ENCODE data around the gene ERI2. TPM values are rescaled to one million over a fixed set of nuclear protein-coding genes. Genes with fewer than 3 reads are reported as not detected.

ERI2 gene
- total and polyA plus RNA-seq, 2 of the 13 experiments (the other 11 are each of a cell fraction or from before 2014, with no cell fraction given), result 17.4 to 41.3 TPM

DNA sequence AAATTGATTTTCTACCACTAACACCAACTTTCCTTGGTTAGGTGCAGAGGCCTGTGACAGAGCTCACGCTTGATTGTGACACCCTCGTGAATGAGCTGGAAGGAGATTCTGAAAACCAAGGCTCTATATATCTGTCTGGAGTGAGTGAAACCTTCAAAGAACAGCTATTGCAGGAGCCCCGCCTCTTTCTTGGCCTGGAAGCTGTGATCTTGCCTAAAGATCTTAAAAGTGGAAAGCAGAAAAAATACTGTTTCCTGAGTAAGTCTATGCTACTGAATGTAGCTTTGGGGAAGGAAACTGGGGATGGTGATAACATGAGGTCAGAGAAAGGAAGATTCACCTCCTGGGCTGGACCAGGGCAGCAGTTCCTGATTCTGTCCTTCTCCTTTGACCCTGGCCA, 38.3 kb upstream of the ERI2 start (continued):
- TF ChIP-seq, protein P1, sequence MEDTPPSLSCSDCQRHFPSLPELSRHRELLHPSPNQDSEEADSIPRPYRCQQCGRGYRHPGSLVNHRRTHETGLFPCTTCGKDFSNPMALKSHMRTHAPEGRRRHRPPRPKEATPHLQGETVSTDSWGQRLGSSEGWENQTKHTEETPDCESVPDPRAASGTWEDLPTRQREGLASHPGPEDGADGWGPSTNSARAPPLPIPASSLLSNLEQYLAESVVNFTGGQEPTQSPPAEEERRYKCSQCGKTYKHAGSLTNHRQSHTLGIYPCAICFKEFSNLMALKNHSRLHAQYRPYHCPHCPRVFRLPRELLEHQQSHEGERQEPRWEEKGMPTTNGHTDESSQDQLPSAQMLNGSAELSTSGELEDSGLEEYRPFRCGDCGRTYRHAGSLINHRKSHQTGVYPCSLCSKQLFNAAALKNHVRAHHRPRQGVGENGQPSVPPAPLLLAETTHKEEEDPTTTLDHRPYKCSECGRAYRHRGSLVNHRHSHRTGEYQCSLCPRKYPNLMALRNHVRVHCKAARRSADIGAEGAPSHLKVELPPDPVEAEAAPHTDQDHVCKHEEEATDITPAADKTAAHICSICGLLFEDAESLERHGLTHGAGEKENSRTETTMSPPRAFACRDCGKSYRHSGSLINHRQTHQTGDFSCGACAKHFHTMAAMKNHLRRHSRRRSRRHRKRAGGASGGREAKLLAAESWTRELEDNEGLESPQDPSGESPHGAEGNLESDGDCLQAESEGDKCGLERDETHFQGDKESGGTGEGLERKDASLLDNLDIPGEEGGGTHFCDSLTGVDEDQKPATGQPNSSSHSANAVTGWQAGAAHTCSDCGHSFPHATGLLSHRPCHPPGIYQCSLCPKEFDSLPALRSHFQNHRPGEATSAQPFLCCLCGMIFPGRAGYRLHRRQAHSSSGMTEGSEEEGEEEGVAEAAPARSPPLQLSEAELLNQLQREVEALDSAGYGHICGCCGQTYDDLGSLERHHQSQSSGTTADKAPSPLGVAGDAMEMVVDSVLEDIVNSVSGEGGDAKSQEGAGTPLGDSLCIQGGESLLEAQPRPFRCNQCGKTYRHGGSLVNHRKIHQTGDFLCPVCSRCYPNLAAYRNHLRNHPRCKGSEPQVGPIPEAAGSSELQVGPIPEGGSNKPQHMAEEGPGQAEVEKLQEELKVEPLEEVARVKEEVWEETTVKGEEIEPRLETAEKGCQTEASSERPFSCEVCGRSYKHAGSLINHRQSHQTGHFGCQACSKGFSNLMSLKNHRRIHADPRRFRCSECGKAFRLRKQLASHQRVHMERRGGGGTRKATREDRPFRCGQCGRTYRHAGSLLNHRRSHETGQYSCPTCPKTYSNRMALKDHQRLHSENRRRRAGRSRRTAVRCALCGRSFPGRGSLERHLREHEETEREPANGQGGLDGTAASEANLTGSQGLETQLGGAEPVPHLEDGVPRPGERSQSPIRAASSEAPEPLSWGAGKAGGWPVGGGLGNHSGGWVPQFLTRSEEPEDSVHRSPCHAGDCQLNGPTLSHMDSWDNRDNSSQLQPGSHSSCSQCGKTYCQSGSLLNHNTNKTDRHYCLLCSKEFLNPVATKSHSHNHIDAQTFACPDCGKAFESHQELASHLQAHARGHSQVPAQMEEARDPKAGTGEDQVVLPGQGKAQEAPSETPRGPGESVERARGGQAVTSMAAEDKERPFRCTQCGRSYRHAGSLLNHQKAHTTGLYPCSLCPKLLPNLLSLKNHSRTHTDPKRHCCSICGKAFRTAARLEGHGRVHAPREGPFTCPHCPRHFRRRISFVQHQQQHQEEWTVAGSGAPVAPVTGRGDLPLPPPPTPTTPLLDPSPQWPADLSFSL (CRISPR knock-in tag; IDR thresholded peaks at IDR 0.05), result no peak

DNA sequence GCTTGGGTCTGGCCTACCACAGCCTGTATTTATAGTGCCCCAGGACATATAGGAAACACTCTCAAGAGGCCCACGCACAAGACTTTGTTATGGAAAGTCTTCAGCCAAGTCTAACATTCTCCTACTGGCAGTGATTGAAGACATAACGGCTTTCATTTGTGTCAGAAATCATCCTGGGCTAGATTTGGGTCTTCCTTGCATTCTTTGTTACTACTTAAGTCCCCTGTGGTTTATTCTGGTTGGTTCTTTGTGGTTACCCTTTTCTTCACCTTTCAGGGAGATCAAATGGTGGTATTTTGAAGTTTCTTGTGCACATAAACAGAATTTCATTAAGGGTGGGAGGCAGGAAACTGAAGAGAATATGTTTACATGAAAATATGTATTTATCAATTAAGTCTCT, 37.8 kb upstream of the ERI2 start:
- BruUV-seq (replicated peaks), result no TSS peak
- no peak for DNase-seq (ENCODE audit: low spot score)
- ChIA-PET CTCF (ENCODE audit: low intra/inter-chr PET ratio, low total read pairs) (no interaction called here), POLR2A (no interaction called here)
- no peak overlapping the region for H3K27ac ChIP-seq (ENCODE audit: extremely low read length, insufficient read depth, low read length)
- ATAC-seq, result no peak
- no peaks in the 10 kb centered on the region for H3K79me2 ChIP-seq (ENCODE audit: insufficient read depth, low read length)
- intact Hi-C loops (cut with micrococcal nuclease; ENCODE audit: unreplicated experiment) (no loop called here), in situ Hi-C loops (cut with HindIII; ENCODE audit: extremely low pct_ligation_motif_present, low pct_unique_long_range_greater_than_20kb) (no loop called here)
- peaks cover 14 to 44% of the 10 kb centered on the region in 2 experiments for H3K36me3 ChIP-seq (replicated peaks in 1 of 2; ENCODE audit: control insufficient read depth in 1 of 2, insufficient read depth in 2 of 2, low read length in 2 of 2)
- no peak overlapping the region for H2AFZ ChIP-seq (ENCODE audit: low read length)
- H3K4me3 ChIP-seq (replicated peaks in 1 of 3; ENCODE audit: insufficient read depth in 1 of 3, low read depth in 2 of 3, low read length in 3 of 3), result no peak overlapping the region
- H3K27me3 ChIP-seq (ENCODE audit: control insufficient read depth in 1 of 2, insufficient read depth in 2 of 2, low read length in 2 of 2), result no peaks in the 10 kb centered on the region
- H3K9ac ChIP-seq (ENCODE audit: insufficient read depth, low read depth, low read length), result no peak overlapping the region
- H4K20me1 ChIP-seq (ENCODE audit: insufficient read depth, low read length), result no peaks in the 10 kb centered on the region
- WGBS (ENCODE audit: low lambda C conversion rate), result 97% methylated on average over 2 of the region's 2 CpGs
- H3K9me3 ChIP-seq (ENCODE audit: low read length), result no peaks in the 10 kb centered on the region
- no peak overlapping the region for H3K4me2 ChIP-seq (ENCODE audit: low read depth, low read length)
- no peak for FAIRE-seq
- TF ChIP-seq, protein P2, sequence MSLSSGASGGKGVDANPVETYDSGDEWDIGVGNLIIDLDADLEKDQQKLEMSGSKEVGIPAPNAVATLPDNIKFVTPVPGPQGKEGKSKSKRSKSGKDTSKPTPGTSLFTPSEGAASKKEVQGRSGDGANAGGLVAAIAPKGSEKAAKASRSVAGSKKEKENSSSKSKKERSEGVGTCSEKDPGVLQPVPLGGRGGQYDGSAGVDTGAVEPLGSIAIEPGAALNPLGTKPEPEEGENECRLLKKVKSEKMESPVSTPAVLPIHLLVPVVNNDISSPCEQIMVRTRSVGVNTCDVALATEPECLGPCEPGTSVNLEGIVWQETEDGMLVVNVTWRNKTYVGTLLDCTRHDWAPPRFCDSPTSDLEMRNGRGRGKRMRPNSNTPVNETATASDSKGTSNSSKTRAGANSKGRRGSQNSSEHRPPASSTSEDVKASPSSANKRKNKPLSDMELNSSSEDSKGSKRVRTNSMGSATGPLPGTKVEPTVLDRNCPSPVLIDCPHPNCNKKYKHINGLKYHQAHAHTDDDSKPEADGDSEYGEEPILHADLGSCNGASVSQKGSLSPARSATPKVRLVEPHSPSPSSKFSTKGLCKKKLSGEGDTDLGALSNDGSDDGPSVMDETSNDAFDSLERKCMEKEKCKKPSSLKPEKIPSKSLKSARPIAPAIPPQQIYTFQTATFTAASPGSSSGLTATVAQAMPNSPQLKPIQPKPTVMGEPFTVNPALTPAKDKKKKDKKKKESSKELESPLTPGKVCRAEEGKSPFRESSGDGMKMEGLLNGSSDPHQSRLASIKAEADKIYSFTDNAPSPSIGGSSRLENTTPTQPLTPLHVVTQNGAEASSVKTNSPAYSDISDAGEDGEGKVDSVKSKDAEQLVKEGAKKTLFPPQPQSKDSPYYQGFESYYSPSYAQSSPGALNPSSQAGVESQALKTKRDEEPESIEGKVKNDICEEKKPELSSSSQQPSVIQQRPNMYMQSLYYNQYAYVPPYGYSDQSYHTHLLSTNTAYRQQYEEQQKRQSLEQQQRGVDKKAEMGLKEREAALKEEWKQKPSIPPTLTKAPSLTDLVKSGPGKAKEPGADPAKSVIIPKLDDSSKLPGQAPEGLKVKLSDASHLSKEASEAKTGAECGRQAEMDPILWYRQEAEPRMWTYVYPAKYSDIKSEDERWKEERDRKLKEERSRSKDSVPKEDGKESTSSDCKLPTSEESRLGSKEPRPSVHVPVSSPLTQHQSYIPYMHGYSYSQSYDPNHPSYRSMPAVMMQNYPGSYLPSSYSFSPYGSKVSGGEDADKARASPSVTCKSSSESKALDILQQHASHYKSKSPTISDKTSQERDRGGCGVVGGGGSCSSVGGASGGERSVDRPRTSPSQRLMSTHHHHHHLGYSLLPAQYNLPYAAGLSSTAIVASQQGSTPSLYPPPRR (CRISPR knock-in tag; IDR thresholded peaks at IDR 0.05; ENCODE audit: borderline replicate concordance), result no peak
- no peaks in the 10 kb centered on the region for H3K4me1 ChIP-seq (ENCODE audit: insufficient read depth, low read length)

All from HepG2 (cell line).